Mesothelial cell of epicardium (in vitro differentiated cells): ENCODE data around the gene GOLGA8R. TPM values are rescaled to one million over a fixed set of nuclear protein-coding genes. Genes with fewer than 3 reads are reported as not detected.
"Not testable (repeated sequence)": the region's sequence is repeated elsewhere in the genome, so short reads cannot be mapped to it uniquely, and the experiment has no call there.

Experiments used
- DNase-seq, 2 experiments: peaks; one replicate each; pipeline ENCODE4 v3.0.0; 2021; ENCODE audit warnings: low spot score in 2 of 2; ENCODE audit not compliant: unreplicated experiment in 2 of 2
- H3K27ac Mint-ChIP-seq: 2 replicates; pipeline ENCODE4 v1.8.0; 2021; ENCODE audit warnings: mixed read lengths
- H3K27me3 Mint-ChIP-seq: 2 replicates; pipeline ENCODE4 v1.8.0; 2021; ENCODE audit warnings: low read depth, mixed read lengths
- H3K36me3 Mint-ChIP-seq: 2 replicates; pipeline ENCODE4 v1.8.0; 2021; ENCODE audit warnings: mixed read lengths
- H3K4me1 Mint-ChIP-seq: 2 replicates; pipeline ENCODE4 v1.8.0; 2021; ENCODE audit warnings: mixed read lengths
- H3K4me3 Mint-ChIP-seq: 2 replicates; pipeline ENCODE4 v1.8.0; 2021; ENCODE audit warnings: mild to moderate bottlenecking, moderate library complexity, mixed read lengths
- H3K9me3 Mint-ChIP-seq: 2 replicates; pipeline ENCODE4 v1.8.0; 2021; ENCODE audit warnings: mixed read lengths
- total RNA-seq: library from RNA; stranded (reverse); gene quantifications from 3 replicates; pipeline ENCODE4 v1.2.1, GENCODE V29; 2021

Gene GOLGA8R
- total RNA-seq = 4.6 to 8.0 TPM (median 7.3 TPM) in 3 replicates

DNA sequence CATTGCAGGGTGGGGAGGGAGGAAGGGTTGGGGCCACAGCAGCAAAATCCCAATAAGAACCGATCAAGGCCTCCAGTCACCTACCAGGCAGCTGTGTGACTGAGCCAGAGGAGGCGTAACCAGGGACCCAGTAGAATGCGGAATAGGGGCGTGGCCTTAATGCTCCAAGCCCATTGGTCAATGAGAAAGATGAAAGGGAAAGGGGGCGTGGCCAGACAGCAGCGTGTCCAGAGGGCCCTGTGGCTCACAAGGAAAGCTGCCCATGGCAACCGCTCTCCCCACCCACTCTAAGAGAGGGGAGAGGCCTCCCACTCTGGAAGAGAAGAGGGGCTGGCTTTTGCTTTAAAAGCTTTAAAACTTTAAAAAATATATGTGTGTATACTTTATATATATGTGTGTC is at the start of gene GOLGA8R:
TSS of gene GOLGA8R (minus strand) at position 101 of the 400 bp plus-strand sequence. CDS start at position 3, 98 bp downstream.
- H3K4me3 Mint-ChIP-seq, H3K27me3 Mint-ChIP-seq, DNase-seq, H3K9me3 Mint-ChIP-seq, H3K27ac Mint-ChIP-seq, H3K36me3 Mint-ChIP-seq, H3K4me1 Mint-ChIP-seq: not testable (repeated sequence)

GRCh38 chr15:30463849-30464248 is 49.8 kb upstream of the GOLGA8R start:
- H3K27ac Mint-ChIP-seq, H3K9me3 Mint-ChIP-seq, H3K36me3 Mint-ChIP-seq, H3K4me1 Mint-ChIP-seq, DNase-seq, H3K4me3 Mint-ChIP-seq, H3K27me3 Mint-ChIP-seq: not testable (repeated sequence)

DNA sequence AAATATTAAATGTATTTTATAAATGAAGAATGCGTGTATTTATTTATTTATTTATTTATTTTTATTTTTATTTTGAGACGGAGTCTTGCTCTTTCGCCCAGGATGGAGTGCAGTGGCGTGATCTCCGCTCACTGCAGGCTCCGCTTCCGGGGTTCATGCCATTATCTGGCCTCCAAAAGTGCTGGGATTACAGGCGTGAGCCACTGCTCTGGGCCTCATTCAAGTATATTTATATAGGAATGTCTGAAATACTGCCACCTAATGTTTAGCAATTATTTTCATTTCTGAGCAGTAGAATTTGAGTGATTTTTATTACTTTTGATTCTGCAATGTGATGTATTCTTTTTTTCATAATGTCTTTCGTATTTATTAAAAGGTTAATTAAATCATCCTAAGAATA is 48.1 kb upstream of the GOLGA8R start:
- DNase-seq, H3K9me3 Mint-ChIP-seq, H3K27me3 Mint-ChIP-seq, H3K4me3 Mint-ChIP-seq, H3K36me3 Mint-ChIP-seq, H3K27ac Mint-ChIP-seq, H3K4me1 Mint-ChIP-seq: not testable (repeated sequence)

DNA sequence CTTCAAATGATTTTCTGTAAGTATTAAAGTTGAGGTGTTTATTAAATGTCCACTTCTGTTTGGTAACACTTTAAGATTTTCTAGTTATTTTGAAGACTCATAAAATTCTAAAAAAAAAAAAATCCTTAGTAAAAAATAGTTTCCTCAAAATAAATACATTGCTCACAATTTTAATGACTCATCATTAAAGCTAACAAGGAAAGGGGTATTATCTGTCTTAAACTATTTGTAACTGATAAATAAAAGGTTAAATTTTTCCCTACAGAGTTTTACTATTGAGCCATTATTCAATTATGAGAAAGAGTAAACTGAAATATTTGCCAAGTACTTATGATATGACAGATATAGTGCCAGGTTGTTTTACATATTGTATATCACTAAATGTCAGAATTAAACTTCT is 38.6 kb upstream of the GOLGA8R start:
- H3K4me3 Mint-ChIP-seq, DNase-seq, H3K27ac Mint-ChIP-seq, H3K9me3 Mint-ChIP-seq, H3K4me1 Mint-ChIP-seq, H3K27me3 Mint-ChIP-seq, H3K36me3 Mint-ChIP-seq: not testable (repeated sequence)

DNA sequence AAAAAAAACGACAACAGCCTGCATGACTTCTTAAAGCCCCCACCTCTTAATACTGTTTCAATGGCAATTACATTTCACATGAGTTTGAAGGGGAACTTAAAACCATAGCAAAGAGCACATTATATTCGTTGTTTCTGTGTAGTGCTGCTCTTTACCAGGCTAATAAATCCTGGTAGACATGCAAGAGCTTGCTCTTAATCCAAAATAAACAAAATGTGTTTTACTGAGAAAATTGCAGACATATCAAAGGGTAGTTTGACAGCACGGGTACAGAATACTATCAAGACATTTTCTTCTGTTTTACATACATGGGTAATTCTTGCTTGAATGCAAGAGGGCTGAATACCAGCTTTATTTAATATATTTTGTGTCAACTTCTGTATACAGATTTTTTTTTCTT is 24.3 kb upstream of the GOLGA8R start:
- not testable (repeated sequence) for H3K4me1 Mint-ChIP-seq, H3K36me3 Mint-ChIP-seq, H3K27me3 Mint-ChIP-seq, H3K9me3 Mint-ChIP-seq, H3K4me3 Mint-ChIP-seq, H3K27ac Mint-ChIP-seq, DNase-seq

DNA sequence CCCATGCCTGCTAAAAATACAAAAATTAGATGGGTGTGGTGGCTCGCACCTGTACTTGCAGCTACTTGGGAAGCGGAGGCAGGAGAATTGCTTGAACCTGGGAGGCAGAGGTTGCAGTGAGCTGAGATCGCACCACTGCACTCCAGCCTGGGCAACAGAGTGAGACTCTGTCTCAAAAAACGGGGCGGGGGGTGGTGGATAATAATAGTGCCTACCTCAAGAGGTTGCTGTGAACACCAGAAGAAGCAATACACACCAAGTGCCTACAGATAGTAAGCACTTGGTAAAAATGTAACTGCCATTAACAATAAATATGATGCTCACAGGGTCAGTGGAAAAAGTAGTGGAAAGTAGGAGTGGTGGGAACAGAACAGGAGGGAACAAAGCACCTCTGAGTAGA is 21.8 kb upstream of the GOLGA8R start:
- not testable (repeated sequence) for H3K9me3 Mint-ChIP-seq, H3K4me1 Mint-ChIP-seq, H3K36me3 Mint-ChIP-seq, H3K4me3 Mint-ChIP-seq, H3K27me3 Mint-ChIP-seq, DNase-seq, H3K27ac Mint-ChIP-seq

DNA sequence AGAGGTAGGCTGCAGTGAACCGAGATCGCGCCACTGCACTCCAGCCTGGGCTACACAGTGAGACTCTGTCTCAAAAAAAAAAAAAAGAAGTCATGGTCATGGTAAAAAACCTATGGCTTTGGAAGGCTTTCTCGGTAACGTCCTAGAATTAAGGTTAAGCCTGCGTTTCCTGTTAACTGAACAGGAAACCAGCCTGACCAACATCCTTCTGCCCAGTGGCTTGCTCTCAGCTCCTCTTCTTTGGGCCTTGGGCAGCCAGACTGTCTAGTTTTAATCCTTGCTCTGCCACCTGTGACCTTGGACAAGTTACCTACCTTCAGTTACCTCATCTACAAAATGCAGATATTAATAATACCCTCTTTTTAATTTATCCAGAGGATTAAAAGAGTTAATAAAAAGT is 6.7 kb upstream of the GOLGA8R start:
- H3K36me3 Mint-ChIP-seq, DNase-seq, H3K27ac Mint-ChIP-seq: not testable (repeated sequence)

GRCh38 chr15:30407636-30408035 is 6.4 kb downstream of the GOLGA8R start:
- not testable (repeated sequence) for H3K27ac Mint-ChIP-seq, H3K4me1 Mint-ChIP-seq, H3K36me3 Mint-ChIP-seq, H3K4me3 Mint-ChIP-seq, H3K27me3 Mint-ChIP-seq, H3K9me3 Mint-ChIP-seq
- peak in 1 of 2 experiments; percentile 27 for DNase-seq

More for the DNA sequence above, 6.7 kb upstream of the GOLGA8R start:
- H3K27me3 Mint-ChIP-seq, H3K4me1 Mint-ChIP-seq, H3K4me3 Mint-ChIP-seq, H3K9me3 Mint-ChIP-seq: not testable (repeated sequence)

- H3K27ac Mint-ChIP-seq, H3K36me3 Mint-ChIP-seq, H3K9me3 Mint-ChIP-seq, H3K27me3 Mint-ChIP-seq, H3K4me1 Mint-ChIP-seq, H3K4me3 Mint-ChIP-seq: not testable (repeated sequence)
- peak in 1 of 2 experiments; percentile 82 for DNase-seq
Measured at GRCh38 chr15:30398988-30399387, 15.1 kb downstream of the GOLGA8R start.

- not testable (repeated sequence) for H3K4me1 Mint-ChIP-seq, H3K9me3 Mint-ChIP-seq, H3K27ac Mint-ChIP-seq, DNase-seq, H3K36me3 Mint-ChIP-seq, H3K27me3 Mint-ChIP-seq, H3K4me3 Mint-ChIP-seq
Measured at GRCh38 chr15:30393664-30393991, 20.4 kb downstream of the GOLGA8R start.

GRCh38 chr15:30392766-30393663 is 21.0 kb downstream of the GOLGA8R start, which contains the start of gene CHRFAM7A:
Gene CHRFAM7A, minus strand, starts transcription at chr15:30393540. Its CDS starts 10,189 bp downstream, at chr15:30383351.
- DNase-seq, H3K36me3 Mint-ChIP-seq, H3K4me3 Mint-ChIP-seq, H3K27ac Mint-ChIP-seq, H3K9me3 Mint-ChIP-seq, H3K27me3 Mint-ChIP-seq, H3K4me1 Mint-ChIP-seq: not testable (repeated sequence)

DNA sequence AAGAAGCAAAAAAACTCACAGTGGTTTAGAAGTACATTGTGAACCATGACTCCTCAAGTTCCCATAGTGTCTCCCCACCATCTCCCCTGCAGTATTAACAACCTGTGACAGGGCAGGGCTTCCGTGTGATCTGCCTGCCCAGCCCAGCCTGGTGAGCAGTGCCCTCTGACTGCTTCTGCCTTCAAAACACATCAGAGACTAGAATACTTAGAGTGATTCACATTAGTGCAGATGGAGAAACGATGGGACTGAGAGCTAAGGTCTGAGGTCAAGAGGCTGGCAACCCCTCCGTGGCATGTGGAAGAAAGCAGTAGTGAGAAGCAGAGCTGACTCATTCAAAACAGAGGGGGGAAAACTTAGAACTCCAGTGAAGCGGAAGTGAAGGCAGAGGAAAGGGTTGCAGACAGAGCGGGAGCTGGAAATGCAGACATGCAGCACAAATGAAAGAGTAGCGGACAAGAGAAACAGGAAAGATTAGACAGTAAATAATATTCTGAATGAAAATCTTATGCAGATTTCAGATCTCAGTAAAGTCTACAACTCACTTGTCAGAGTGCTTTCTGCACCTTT is 27.7 kb downstream of the GOLGA8R start:
- not testable (repeated sequence) for H3K4me1 Mint-ChIP-seq, DNase-seq, H3K27ac Mint-ChIP-seq, H3K9me3 Mint-ChIP-seq, H3K36me3 Mint-ChIP-seq, H3K27me3 Mint-ChIP-seq, H3K4me3 Mint-ChIP-seq

- H3K36me3 Mint-ChIP-seq, H3K4me3 Mint-ChIP-seq, DNase-seq, H3K9me3 Mint-ChIP-seq, H3K27ac Mint-ChIP-seq, H3K4me1 Mint-ChIP-seq, H3K27me3 Mint-ChIP-seq: not testable (repeated sequence)
Measured at GRCh38 chr15:30377082-30377413, 37.0 kb downstream of the GOLGA8R start.

DNA sequence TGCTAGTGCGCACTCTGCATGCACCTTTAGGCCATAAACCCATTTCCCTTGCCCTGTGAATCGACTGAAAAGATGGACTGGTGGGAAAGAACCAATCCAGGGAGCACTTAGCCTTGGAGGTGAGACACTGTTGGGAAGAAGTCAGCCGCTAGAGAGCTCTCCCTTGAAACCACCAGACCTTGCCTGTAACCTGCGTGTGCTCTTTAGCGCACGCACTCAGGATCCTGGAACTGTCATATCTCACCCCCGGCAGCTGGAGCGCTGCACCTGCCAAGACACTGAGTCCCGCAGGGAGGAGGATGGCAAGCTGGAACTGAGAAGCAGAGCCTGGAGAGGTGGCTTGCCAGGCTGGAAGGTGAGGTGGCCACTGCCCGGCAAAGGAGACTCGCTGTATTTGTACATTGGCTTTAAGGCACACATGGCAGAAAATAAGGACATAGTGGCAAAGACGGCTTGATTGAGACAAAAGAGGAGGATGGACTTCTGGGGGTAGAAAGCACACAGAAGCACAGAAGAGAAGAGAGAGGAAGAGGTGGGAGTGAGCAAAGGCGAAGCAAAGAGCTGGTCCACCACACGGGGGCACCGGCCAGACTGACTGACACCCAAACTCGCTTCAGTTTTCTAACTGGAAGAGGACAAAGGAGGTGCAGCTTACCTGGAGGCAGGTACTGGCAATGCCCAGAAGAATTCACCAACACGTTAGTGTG is 37.5 kb downstream of the GOLGA8R start:
- H3K36me3 Mint-ChIP-seq, H3K27me3 Mint-ChIP-seq, H3K27ac Mint-ChIP-seq, H3K4me1 Mint-ChIP-seq, H3K4me3 Mint-ChIP-seq, H3K9me3 Mint-ChIP-seq, DNase-seq: not testable (repeated sequence)
